GM21381 (cell line): ENCODE data around the gene SYT12.
"Not testable (repeated sequence)": the region's sequence is repeated elsewhere in the genome, so short reads cannot be mapped to it uniquely, and the experiment has no call there.

Experiments
- ATAC-seq: cut with Tn5 transposase; IDR thresholded peaks from one replicate; pipeline ENCODE4 v1.9.1; 2021; ENCODE audit warnings: mild to moderate bottlenecking, moderate library complexity; ENCODE audit not compliant: unreplicated experiment

The SYT12 gene, protein sequence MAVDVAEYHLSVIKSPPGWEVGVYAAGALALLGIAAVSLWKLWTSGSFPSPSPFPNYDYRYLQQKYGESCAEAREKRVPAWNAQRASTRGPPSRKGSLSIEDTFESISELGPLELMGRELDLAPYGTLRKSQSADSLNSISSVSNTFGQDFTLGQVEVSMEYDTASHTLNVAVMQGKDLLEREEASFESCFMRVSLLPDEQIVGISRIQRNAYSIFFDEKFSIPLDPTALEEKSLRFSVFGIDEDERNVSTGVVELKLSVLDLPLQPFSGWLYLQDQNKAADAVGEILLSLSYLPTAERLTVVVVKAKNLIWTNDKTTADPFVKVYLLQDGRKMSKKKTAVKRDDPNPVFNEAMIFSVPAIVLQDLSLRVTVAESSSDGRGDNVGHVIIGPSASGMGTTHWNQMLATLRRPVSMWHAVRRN

DNA sequence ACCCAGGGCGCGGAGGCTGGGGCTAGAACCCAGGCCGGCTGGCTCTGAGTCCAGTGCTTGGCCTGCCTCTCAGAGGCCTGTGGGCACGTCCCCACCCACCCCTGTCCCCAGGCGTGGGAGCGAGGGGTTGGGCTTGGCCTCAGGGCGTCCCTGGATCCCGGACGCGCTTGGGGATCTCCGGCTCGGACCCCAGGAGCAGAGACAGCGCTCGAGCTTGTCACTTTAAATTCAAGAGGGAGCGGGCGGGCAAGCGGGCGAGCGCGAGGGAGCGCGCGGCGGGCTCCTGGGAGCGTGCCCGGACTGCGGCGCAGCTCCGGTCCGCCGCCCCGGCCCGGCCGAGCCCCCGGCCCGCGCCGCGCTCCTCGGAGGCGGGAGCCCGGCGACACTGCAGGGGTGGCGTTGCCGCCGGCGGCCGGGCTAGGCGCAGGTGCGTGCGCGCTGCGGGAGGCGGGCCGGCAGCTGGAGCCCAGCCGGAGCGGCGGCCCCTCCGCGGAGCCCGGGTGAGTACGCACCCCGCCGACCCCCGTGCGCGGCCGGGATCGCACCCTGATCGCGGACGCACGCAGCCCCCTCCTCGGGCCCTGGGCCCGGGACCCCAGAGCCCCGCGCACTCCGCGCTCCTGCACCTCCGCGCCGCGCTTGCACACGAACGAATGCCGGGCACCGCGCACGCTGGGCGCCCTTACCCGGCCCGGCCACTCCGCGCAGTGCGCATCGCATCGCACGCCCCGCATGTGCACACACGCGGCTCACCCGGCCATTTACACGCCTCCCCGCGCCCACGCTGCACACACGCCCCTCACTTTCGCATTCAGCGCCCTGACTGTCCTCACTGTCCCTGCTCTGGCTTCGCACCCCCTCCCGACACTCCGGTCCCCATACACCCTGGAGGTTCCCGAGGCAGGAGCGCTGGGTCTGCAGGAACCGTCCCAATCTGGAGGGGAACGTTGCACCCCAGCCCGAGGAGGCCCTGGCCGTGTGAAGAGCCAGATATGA is at the start of gene SYT12:
Gene SYT12, plus strand, starts transcription at position 174 of the 996 bp plus-strand sequence. CDS start 7,011 bp downstream, outside the sequence.
- ATAC-seq = no peak

DNA sequence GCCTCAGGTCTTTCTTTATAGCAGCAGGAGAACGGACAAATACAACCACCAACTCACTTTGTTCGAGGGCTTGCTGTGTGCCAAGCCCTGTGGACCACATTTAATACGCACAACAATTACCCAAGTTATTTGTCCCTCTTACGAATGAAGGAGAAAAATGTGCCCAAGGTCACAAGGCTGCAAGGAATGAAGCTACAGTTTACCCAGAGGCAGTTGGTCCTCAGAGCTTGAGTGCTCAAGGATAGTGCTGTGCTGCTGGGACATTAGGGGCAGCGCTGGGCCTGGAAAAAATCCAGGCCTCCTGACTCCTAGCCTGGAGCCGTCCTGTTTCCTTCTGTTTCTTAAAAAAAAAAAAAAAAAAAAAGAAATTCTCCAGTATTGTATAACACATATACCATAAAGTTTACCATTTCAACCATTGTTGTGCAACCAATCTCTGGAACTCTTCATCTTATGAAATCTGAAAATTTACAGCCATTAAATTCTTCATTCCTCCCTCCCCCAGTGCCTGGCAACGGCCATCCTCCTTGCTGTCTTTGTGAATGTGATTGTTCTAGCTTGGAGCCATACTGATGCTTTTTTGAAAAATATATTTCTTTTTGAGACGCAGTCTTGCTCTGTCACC is 48.9 kb upstream of the SYT12 start:
- ATAC-seq = no peak

DNA sequence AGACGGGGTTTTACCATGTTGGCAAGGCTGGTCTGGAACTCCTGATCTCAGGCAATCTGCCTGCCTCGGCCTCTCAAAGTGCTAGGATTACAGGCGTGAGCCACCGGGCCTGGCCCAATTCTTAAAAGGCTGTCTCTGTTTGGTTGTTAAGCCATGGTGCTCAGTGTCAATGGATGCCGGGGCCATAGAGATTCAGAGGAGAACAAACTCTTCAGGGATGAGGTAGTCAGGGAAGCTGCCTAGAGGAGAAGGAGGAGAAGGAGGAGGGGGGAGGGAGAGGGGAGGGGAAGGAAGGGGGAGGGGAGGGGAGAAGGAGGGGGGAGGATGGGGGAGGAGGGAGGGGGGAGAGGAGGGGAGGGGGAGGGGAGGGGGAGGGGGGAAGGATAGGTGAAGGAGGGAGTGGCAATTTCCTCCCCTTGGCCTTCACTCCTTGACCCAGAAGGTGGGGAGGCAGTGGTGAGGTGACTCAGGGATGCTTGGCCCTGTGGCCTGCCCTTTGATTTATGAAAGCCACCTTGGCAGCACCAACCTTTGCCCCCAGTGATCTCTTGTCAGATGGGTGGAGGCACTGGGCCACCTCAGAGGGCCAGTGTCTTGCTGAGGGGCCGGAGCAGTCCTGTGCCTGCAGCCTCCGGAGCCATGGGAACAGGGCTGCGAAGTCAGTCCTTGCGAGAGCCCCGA is 48.1 kb upstream of the SYT12 start, which contains the start of gene C11orf86:
Gene C11orf86, plus strand, starts transcription at position 581 of the 681 bp plus-strand sequence. Its CDS starts 59 bp downstream, at position 640.
- no peak for ATAC-seq

- no peak for ATAC-seq
These were observed 47.4 kb upstream of the SYT12 start for GRCh38 chr11:66975405-66976027.

GRCh38 chr11:66976028-66976467 is 46.9 kb upstream of the SYT12 start:
- ATAC-seq = no peak

DNA sequence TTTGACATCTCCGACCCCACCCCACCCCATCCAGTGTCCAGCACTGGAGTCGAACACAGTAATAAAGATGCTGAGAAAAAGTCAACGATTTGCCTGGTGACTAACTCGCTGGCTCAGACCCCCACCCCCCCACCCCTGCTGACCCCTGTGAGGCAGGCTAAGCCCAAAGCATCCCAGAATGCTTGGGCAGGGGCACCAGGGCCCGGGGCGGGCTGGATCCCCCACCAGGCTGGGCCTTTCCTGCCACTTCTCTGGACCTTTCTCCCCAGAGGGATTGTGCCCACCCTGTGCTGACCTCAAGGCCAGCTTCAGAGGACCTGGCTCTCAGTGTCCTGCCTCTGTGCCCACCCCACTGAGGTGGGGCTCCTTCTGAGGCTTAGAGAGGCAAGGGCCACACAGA is 46.0 kb upstream of the SYT12 start:
- no peak for ATAC-seq

GRCh38 chr11:66978229-66978628 is 44.7 kb upstream of the SYT12 start:
- no peak for ATAC-seq

DNA sequence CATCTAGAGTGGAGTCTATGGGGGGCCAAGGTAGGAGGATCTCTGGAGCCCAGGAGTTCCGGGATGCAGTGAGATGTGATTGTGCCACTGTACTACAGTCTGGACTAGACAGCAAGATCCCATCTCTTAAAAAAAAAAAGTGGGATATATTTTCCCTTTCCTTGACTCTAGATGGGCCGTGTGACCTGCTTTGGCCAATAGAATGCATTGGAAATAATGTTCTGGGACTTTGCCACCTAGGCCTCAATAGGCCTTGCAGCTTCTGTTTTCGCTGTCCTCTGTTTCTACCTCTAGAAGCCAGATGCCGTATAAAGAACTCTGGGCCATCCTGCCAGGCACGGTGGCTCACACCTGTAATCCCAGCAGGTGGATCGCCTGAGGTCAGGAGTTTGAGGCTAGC is 44.2 kb upstream of the SYT12 start:
- ATAC-seq = no peak

- no peak for ATAC-seq
These were observed 43.5 kb upstream of the SYT12 start for GRCh38 chr11:66979336-66979980.

- no peak for ATAC-seq
These were observed 40.9 kb upstream of the SYT12 start for GRCh38 chr11:66981976-66982578.

- ATAC-seq = no peak
These were observed 39.5 kb upstream of the SYT12 start for GRCh38 chr11:66983275-66983924.

DNA sequence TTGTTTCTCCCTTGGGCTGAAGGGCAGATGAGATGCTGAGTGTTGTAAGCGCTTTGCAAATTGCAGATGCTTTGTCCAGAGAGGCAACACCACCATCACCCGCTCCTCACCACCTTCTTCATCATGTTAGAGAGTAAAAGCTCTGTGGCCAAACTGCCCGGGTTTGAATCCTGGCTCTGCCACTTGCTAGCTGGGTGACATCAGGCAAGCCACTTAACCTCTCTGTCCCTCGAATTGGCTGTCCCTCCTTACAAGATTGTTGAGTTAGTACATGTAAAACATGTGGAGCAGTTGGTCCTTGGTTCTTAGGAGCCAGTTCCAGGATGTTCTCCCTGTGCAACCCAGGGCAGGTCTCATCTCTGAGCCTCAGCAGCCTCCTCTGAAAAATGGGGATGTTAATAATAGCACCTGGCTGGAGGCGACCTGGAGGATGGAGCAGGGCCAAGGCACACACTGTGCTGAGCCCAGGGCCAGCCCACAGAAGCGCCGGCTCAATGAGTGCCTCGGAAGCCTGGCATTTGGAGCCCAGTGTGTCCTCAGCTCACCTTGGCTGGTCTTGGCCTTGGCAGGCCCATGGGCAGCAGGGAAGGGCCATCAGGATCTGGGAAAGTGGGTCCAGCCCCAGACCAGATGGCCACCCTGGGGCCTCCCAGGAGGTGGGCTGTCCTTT is 37.3 kb upstream of the SYT12 start:
- no peak for ATAC-seq

DNA sequence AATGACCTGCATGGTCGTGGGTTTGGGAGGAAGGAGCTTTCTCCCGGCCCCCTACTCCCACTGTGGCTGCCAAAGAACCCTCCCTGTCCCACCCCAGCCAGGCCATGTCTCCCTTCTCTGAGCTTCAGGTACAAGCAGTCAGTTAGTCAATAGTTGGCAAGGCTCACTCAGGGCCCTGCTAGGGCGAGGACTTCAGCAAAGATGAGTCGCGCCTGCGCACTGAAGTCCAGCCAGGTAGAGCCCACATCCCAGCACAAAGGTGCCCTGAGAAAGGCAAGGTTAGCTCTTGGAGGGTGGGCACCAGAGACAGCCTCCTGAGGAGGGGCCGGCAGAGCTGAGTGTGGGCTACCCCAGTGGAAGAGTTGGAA is 36.8 kb upstream of the SYT12 start:
- ATAC-seq = no peak

DNA sequence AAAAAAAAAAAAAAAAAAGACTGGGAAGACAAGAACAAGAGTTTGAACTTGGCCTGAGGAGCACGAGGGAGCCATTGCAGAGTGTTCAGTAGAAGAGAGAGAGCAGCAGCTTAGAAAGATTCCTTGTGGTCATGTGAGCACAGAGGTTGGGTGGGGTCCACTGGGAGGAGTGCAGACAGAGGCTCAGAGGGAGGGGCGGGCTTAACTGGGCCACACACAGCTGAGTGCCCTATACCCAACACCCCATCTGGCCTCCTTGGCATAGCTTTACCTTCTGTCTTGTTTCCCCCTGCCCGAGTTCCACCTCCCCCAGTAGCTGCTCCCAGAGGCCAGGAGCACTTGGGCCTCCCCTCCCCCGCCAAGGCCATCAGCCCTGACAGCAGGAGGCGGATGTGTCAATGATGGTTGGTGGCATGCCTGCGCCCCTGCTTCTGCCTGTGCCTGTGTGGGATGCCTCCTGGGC is 35.7 kb upstream of the SYT12 start:
- no peak for ATAC-seq

- no peak for ATAC-seq
These were observed 34.9 kb upstream of the SYT12 start for GRCh38 chr11:66987924-66988637.

DNA sequence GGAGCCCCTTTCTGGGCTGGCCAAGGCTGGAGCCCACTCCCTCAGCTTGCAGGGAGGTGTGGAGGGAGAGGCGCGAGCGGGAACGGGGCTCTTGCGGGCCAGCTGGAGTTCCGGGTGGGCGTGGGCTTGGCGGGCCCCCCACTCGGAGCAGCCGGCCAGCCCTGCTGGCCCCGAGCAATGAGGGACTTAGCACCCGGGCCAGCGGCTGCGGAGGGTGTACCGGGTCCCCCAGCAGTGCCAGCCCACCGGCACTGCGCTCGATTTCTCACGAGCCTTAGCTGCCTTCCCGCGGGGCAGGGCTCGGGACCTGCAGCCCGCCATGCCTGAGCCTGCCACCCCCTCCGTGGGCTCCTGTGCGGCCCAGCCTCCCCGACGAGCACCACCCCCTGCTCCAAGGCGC is 34.2 kb upstream of the SYT12 start:
- not testable (repeated sequence) for ATAC-seq

DNA sequence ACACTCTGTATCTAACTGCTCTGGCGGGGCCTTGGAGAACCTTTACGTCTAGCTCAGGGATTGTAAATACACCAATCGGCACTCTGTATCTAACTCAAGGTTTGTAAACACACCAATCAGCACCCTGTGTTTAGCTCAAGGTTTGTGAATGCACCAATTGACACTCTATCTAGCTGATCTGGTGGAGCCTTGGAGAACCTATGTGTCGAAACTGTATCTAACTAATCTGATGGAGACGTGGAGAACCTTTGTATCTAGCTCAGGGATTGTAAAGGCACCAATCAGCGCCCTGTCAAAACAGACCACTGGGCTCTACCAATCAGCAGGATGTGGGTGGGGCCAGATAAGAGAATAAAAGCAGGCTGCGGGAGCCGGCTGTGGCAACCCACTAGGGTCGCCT is 33.6 kb upstream of the SYT12 start:
- ATAC-seq = not testable (repeated sequence)
